Mammary epithelial cell (primary cell): ENCODE results near the gene PXT1.

Experiments
- EZH2 ChIP-seq: IDR thresholded peaks from 2 replicates; pipeline ENCODE4 v1.6.1; 2012; ENCODE audit warnings: low read length, inconsistent platforms, borderline replicate concordance
- TF ChIP-seq, protein P1 (sequence below), 2 donors: IDR thresholded peaks in 1 of 2; conservative IDR thresholded peaks in 1 of 2; 2 replicates each; pipeline ENCODE4 v1.5.1; 2011 to 2012; ENCODE audit warnings: inconsistent platforms in 2 of 2, low read length in 2 of 2, mild to moderate bottlenecking in 2 of 2, control low read depth in 1 of 2, low read depth in 1 of 2; ENCODE audit not compliant: insufficient read depth in 1 of 2; ENCODE audit errors: extremely low read depth in 1 of 2

DNA sequence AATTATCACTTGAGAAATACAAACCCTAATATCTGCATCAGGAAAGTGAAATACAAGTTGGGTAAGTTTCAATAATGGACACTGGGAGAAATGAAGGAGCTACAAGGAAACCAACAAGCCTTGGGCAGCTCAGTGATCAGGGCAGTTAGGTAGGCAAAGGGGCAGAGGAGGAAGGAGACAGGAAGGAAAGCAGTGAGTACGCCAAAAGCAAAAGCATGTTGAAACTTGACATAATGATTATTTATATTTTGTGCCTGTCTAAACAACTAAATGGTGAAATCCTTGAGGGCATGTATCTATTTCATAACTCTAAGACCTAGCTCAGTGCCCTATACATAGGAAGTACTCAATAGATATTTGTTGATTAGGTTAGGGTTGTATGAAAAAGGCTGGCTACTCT lies 23.3 kb downstream of the PXT1 start:
- TF ChIP-seq, protein P1, sequence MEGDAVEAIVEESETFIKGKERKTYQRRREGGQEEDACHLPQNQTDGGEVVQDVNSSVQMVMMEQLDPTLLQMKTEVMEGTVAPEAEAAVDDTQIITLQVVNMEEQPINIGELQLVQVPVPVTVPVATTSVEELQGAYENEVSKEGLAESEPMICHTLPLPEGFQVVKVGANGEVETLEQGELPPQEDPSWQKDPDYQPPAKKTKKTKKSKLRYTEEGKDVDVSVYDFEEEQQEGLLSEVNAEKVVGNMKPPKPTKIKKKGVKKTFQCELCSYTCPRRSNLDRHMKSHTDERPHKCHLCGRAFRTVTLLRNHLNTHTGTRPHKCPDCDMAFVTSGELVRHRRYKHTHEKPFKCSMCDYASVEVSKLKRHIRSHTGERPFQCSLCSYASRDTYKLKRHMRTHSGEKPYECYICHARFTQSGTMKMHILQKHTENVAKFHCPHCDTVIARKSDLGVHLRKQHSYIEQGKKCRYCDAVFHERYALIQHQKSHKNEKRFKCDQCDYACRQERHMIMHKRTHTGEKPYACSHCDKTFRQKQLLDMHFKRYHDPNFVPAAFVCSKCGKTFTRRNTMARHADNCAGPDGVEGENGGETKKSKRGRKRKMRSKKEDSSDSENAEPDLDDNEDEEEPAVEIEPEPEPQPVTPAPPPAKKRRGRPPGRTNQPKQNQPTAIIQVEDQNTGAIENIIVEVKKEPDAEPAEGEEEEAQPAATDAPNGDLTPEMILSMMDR (conservative IDR thresholded peaks at IDR 0.05 in 1 of 2, IDR thresholded peaks at IDR 0.05 in 1 of 2; ENCODE audit: extremely low read depth in 1 of 2, insufficient read depth in 1 of 2, low read depth in 1 of 2, low read length in 2 of 2) = no peak
- TF ChIP-seq EZH2 = no peak
